Measurements from ENCODE around the gene GAS7.

The GAS7 gene

GRCh38 chr17:9904277-9905077 lies 293.9 kb downstream of the GAS7 start:
- Histone ChIP-seq H3K36me3 (peaks cover 36% of the 10 kb centered on the region), H3K9me3 (ENCODE audit: severe bottlenecking) (peaks cover under 1% of the 10 kb centered on the region), H3K27me3 (ENCODE audit: insufficient read depth, low read depth, severe bottlenecking) (no peaks in the 10 kb centered on the region), H3K27ac (peak overlapping the region; percentile 83), H3K4me3 (ENCODE audit: low read depth, low read length) (peak overlapping the region; percentile 97)
- DNase-seq = peak; percentile 44
- TF ChIP-seq, protein P1, sequence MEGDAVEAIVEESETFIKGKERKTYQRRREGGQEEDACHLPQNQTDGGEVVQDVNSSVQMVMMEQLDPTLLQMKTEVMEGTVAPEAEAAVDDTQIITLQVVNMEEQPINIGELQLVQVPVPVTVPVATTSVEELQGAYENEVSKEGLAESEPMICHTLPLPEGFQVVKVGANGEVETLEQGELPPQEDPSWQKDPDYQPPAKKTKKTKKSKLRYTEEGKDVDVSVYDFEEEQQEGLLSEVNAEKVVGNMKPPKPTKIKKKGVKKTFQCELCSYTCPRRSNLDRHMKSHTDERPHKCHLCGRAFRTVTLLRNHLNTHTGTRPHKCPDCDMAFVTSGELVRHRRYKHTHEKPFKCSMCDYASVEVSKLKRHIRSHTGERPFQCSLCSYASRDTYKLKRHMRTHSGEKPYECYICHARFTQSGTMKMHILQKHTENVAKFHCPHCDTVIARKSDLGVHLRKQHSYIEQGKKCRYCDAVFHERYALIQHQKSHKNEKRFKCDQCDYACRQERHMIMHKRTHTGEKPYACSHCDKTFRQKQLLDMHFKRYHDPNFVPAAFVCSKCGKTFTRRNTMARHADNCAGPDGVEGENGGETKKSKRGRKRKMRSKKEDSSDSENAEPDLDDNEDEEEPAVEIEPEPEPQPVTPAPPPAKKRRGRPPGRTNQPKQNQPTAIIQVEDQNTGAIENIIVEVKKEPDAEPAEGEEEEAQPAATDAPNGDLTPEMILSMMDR (IDR thresholded peaks at IDR 0.05; ENCODE audit: low read depth, low read length) = no peak

- peak overlapping the region; percentile 97 for H3K4me3 ChIP-seq (ENCODE audit: low read depth, low read length)
- H3K9me3 ChIP-seq (ENCODE audit: severe bottlenecking) = no peaks in the 10 kb centered on the region
- no peaks in the 10 kb centered on the region for H3K27me3 ChIP-seq (ENCODE audit: insufficient read depth, low read depth, severe bottlenecking)
- peak overlapping the region; percentile 67 for H3K27ac ChIP-seq
- no peak for DNase-seq
- TF ChIP-seq, protein P1 (IDR thresholded peaks at IDR 0.05; ENCODE audit: low read depth, low read length) = no peak
- H3K36me3 ChIP-seq = peaks cover 60% of the 10 kb centered on the region
Measured at GRCh38 chr17:9902120-9902519, 296.3 kb downstream of the GAS7 start.

DNA sequence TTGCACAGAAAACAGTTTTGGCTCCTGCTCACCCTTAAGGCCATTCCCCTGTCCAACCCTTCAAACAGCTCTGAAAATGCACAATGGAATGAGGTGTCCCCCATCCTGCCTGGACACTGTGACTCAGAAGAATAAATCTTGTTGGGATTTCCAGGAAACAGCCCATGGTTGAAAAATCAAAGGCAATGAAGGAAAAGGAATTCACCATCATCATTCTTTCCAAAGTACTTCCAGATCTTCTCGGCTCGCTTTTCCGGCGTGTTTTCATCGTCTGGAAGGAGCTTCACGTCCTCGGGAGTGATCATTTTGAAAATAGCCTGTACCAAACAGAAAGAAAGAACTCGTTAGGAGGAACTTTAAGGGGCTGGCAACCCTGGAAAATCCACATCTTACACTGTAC lies 297.6 kb downstream of the GAS7 start:
- DNase-seq = no peak
- no peaks in the 10 kb centered on the region for H3K27me3 ChIP-seq (ENCODE audit: insufficient read depth, low read depth, severe bottlenecking)
- H3K27ac ChIP-seq = peak overlapping the region; percentile 67
- TF ChIP-seq, protein P1 (IDR thresholded peaks at IDR 0.05; ENCODE audit: low read depth, low read length) = no peak
- no peaks in the 10 kb centered on the region for H3K9me3 ChIP-seq (ENCODE audit: severe bottlenecking)
- peaks cover 73% of the 10 kb centered on the region for H3K36me3 ChIP-seq
- H3K4me3 ChIP-seq (ENCODE audit: low read depth, low read length) = peak overlapping the region; percentile 97

- peak overlapping the region; percentile 67 for H3K27ac ChIP-seq
- DNase-seq = no peak
Measured at GRCh38 chr17:9900044-9900594, 298.3 kb downstream of the GAS7 start.

GRCh38 chr17:9899280-9900043 lies 298.9 kb downstream of the GAS7 start:
- TF ChIP-seq, protein P1 (IDR thresholded peaks at IDR 0.05; ENCODE audit: low read depth, low read length) = no peak
- H3K27ac ChIP-seq = peak overlapping the region; percentile 67; the same call in 1 of the 2 replicates
- DNase-seq = no peak

More at GRCh38 chr17:9900044-9900594, 298.3 kb downstream of the GAS7 start:
- Histone ChIP-seq H3K4me3 (ENCODE audit: low read depth, low read length) (no peak overlapping the region), H3K9me3 (ENCODE audit: severe bottlenecking) (no peaks in the 10 kb centered on the region), H3K36me3 (peaks cover 80% of the 10 kb centered on the region), H3K27me3 (ENCODE audit: insufficient read depth, low read depth, severe bottlenecking) (no peaks in the 10 kb centered on the region)
- TF ChIP-seq, protein P1 (IDR thresholded peaks at IDR 0.05; ENCODE audit: low read depth, low read length) = no peak

More at GRCh38 chr17:9899280-9900043, 298.9 kb downstream of the GAS7 start:
- Histone ChIP-seq H3K4me3 (ENCODE audit: low read depth, low read length) (no peak overlapping the region), H3K36me3 (peaks cover 84% of the 10 kb centered on the region), H3K9me3 (ENCODE audit: severe bottlenecking) (no peaks in the 10 kb centered on the region), H3K27me3 (ENCODE audit: insufficient read depth, low read depth, severe bottlenecking) (no peaks in the 10 kb centered on the region)
